Endothelial cell of umbilical vein (primary cell): ENCODE data around the gene NT5C1A. TPM values are rescaled to one million over a fixed set of nuclear protein-coding genes. Genes with fewer than 3 reads are reported as not detected.

Experiments used
- BruUV-seq: library from RNA; stranded (reverse); fragments of 400-500 nt; replicated peaks from 2 replicates; lab custom pipeline; 2021; lab: Mats Ljungman, UMichigan
- CTCF ChIA-PET: fragments of 300-600, 350-600 bp; sonication (Branson Sonifier 250); formaldehyde crosslinking; loops from one replicate; lab custom pipeline; 2021; ENCODE audit warnings: antibody characterized with exemption, inconsistent platforms; lab: Charles Lee
- POLR2A ChIA-PET: fragments of 300-600, 350-600 bp; sonication (Branson Sonifier 250); formaldehyde crosslinking; loops from one replicate; lab custom pipeline; 2021; ENCODE audit warnings: antibody characterized with exemption, inconsistent platforms; lab: Charles Lee
- DNase-seq: peaks from one replicate; pipeline ENCODE4 v3.0.0-alpha.2; 2011; ENCODE audit warnings: low read depth, low spot score
- FAIRE-seq: peaks from 2 replicates; lab custom pipeline; 2011; peaks lifted over from hg19 to GRCh38; lab: Jason Lieb, UNC
- H2AFZ ChIP-seq: 2 replicates; pipeline ENCODE4 v1.6.0; 2012; ENCODE audit warnings: low read depth, low read length, control low read depth, inconsistent platforms
- H3K27ac ChIP-seq: 2 replicates; pipeline ENCODE4 v1.5.1; 2011; ENCODE audit warnings: low read depth, mild to moderate bottlenecking, control low read depth, low read length, moderate library complexity; ENCODE audit not compliant: insufficient read depth
- H3K27me3 ChIP-seq, 2 experiments: 2 replicates each; pipeline versions ENCODE4 v1.6.0 to v1.6.1; 2011; ENCODE audit warnings: low read length in 2 of 2, mixed read lengths in 1 of 2; ENCODE audit not compliant: control insufficient read depth in 2 of 2, insufficient read depth in 2 of 2
- H3K36me3 ChIP-seq, 2 experiments: 2 replicates in 1 of 2; 3 replicates in 1 of 2; pipeline ENCODE4 v1.5.1; 2011; ENCODE audit warnings: low read length in 2 of 2, mild to moderate bottlenecking in 1 of 2, moderate library complexity in 1 of 2; ENCODE audit not compliant: control insufficient read depth in 2 of 2, insufficient read depth in 2 of 2; ENCODE audit errors: extremely low read depth in 1 of 2
- H3K4me1 ChIP-seq: 3 replicates; pipeline ENCODE4 v1.5.1; 2011; ENCODE audit warnings: mild to moderate bottlenecking, low read length; ENCODE audit not compliant: control insufficient read depth, insufficient read depth; ENCODE audit errors: extremely low read depth
- H3K4me2 ChIP-seq: 2 replicates; pipeline ENCODE4 v1.6.1; 2011; ENCODE audit warnings: low read length, control low read depth, mixed read lengths; ENCODE audit not compliant: insufficient read depth
- H3K4me3 ChIP-seq, 3 experiments: fragments of 200-600 bp in 1 of 3; sonication (generic), shearing (Covaris generic) in 1 of 3; replicated peaks in 1 of 3; 2 replicates each; pipeline ENCODE4 v1.5.1; 2011 to 2016; ENCODE audit warnings: control low read depth in 3 of 3, low read length in 3 of 3, mild to moderate bottlenecking in 2 of 3, inconsistent platforms in 1 of 3, low read depth in 1 of 3, moderate library complexity in 1 of 3; ENCODE audit not compliant: insufficient read depth in 1 of 3
- H3K79me2 ChIP-seq: 2 replicates; pipeline ENCODE4 v1.6.0; 2012; ENCODE audit warnings: low read length, inconsistent platforms; ENCODE audit not compliant: control insufficient read depth, insufficient read depth
- H3K9ac ChIP-seq: replicated peaks from 2 replicates; pipeline ENCODE3; 2011; ENCODE audit warnings: low read length, control low read depth; ENCODE audit not compliant: insufficient read depth; ENCODE audit errors: extremely low read depth
- H3K9me1 ChIP-seq: replicated peaks from 3 replicates; pipeline ENCODE4 v1.6.0; 2011; ENCODE audit warnings: mild to moderate bottlenecking, low read length; ENCODE audit not compliant: control insufficient read depth, insufficient read depth; ENCODE audit errors: extremely low read depth
- H3K9me3 ChIP-seq: replicated peaks from 2 replicates; pipeline ENCODE4 v1.5.1; 2012; ENCODE audit warnings: low read length, inconsistent platforms; ENCODE audit not compliant: control insufficient read depth, insufficient read depth
- H4K20me1 ChIP-seq: replicated peaks from 2 replicates; pipeline ENCODE3; 2011; ENCODE audit warnings: mild to moderate bottlenecking, low read length; ENCODE audit not compliant: control insufficient read depth, insufficient read depth; ENCODE audit errors: extremely low read depth
- CTCF ChIP-seq, 2 donors: IDR thresholded peaks; 1 replicate in 1 of 2; 2 replicates in 1 of 2; pipeline ENCODE4 v1.5.1; 2011; ENCODE audit warnings: low read length in 2 of 2, mild to moderate bottlenecking in 2 of 2, moderate library complexity in 2 of 2, control low read depth in 1 of 2, inconsistent platforms in 1 of 2, low read depth in 1 of 2; ENCODE audit not compliant: insufficient read depth in 1 of 2; ENCODE audit errors: extremely low read depth in 1 of 2
- EZH2 ChIP-seq: IDR thresholded peaks from 2 replicates; pipeline ENCODE4 v1.6.1; 2012; ENCODE audit warnings: borderline replicate concordance, low read depth, mild to moderate bottlenecking, moderate library complexity, low read length, inconsistent platforms; ENCODE audit not compliant: severe bottlenecking
- FOS ChIP-seq: IDR thresholded peaks from 2 replicates; pipeline ENCODE4 v1.6.1; 2011; ENCODE audit warnings: mild to moderate bottlenecking, low read length, moderate library complexity, borderline replicate concordance; ENCODE audit not compliant: insufficient read depth
- GATA2 ChIP-seq: IDR thresholded peaks from 2 replicates; pipeline ENCODE4 v1.7.0; 2011; ENCODE audit warnings: low read depth, mild to moderate bottlenecking, moderate library complexity, mixed read lengths, low read length; ENCODE audit not compliant: insufficient read length, insufficient read depth
- JUN ChIP-seq: IDR thresholded peaks from 2 replicates; pipeline ENCODE4 v1.6.1; 2011; ENCODE audit warnings: borderline replicate concordance, low read depth; ENCODE audit not compliant: insufficient read length, insufficient read depth
- MAX ChIP-seq: IDR thresholded peaks from 2 replicates; pipeline ENCODE4 v1.6.1; 2011; ENCODE audit not compliant: insufficient read depth, insufficient read length
- MYC ChIP-seq: IDR thresholded peaks from one replicate; pipeline ENCODE4 v1.6.1; 2011; ENCODE audit warnings: mild to moderate bottlenecking, low read depth, low read length
- POLR2A ChIP-seq: IDR thresholded peaks from 2 replicates; pipeline ENCODE4 v1.6.1; 2012; ENCODE audit warnings: low read depth, mild to moderate bottlenecking, control low read depth, low read length
- POLR2AphosphoS5 ChIP-seq: IDR thresholded peaks from 2 replicates; pipeline ENCODE4 v1.6.1; 2012; ENCODE audit warnings: low read depth, mild to moderate bottlenecking, control low read depth, low read length, moderate library complexity; ENCODE audit not compliant: insufficient read depth
- dilution Hi-C: fragments of 300-500 bp; cut with MboI; formaldehyde crosslinking; loops from one replicate; pipeline ENCODE4 v1.15.0; 2019; ENCODE audit warnings: low sequenced_read_pairs; ENCODE audit not compliant: extremely low pct_ligation_motif_present
- intact Hi-C: fragments of 100-400 bp; cut with micrococcal nuclease; formaldehyde crosslinking; loops from one replicate; pipeline ENCODE4 v1.10.0; 2022
- polyA plus RNA-seq, 4 experiments: library from polyadenylated mRNA; depleted of rRNA in 3 of 4; stranded (reverse) in 3 of 4; unstranded in 1 of 4; fragments of >200 nt; gene quantifications; 2 replicates each; pipeline versions ENCODE4 v1.2.1 to v1.2.3, GENCODE V29; 2011 to 2012; ENCODE audit warnings: missing spikeins in 1 of 4
- total RNA-seq: library from RNA; stranded (reverse); gene quantifications from 2 replicates; pipeline ENCODE4 v1.2.3, GENCODE V29; 2021

NT5C1A gene
- total and polyA plus RNA-seq, 2 donors (not counting 3 experiments of a cell fraction or from before 2014, with no cell fraction given), result not detected

GRCh38 chr1:39657402-39657801 lies 14.5 kb downstream of the NT5C1A start:
- dilution Hi-C loops, result no loop called here
- Histone ChIP-seq H2AFZ (no peak overlapping the region), H3K9ac (no peak overlapping the region), H3K4me2 (no peak overlapping the region), H3K79me2 (no peaks in the 10 kb centered on the region), H3K36me3 (no peaks in the 10 kb centered on the region), H3K27me3 (peaks cover 10 to 14% of the 10 kb centered on the region in 2 experiments), H3K27ac (no peak overlapping the region), H3K9me3 (no peaks in the 10 kb centered on the region), H3K4me1 (no peaks in the 10 kb centered on the region), H3K4me3 (no peak overlapping the region), H3K9me1 (no peaks in the 10 kb centered on the region), H4K20me1 (no peaks in the 10 kb centered on the region)
- no TSS peak for BruUV-seq
- ChIA-PET POLR2A (no interaction called here), CTCF (interaction anchor here (0.6 to 9.7 kb wide), 34 partner anchors 8 to 559 kb away, joined by 3 to 440 read pairs (median 4); partner anchors contain the start of genes HPCAL4, NT5C1A and PABPC4)
- intact Hi-C loops, result no loop called here
- FAIRE-seq (no peak), DNase-seq (no peak)
- TF ChIP-seq CTCF (IDR thresholded peaks at IDR 0.05; ENCODE audit: extremely low read depth in 1 of 2, insufficient read depth in 1 of 2, low read depth in 1 of 2, low read length in 2 of 2), result no peak
- no peak for TF ChIP-seq GATA2
- no peak for TF ChIP-seq POLR2A
- TF ChIP-seq MAX, result no peak
- no peak for TF ChIP-seq FOS
- no peak for TF ChIP-seq EZH2
- TF ChIP-seq MYC, result no peak
- TF ChIP-seq JUN, result no peak
- no peak for TF ChIP-seq POLR2AphosphoS5
